B cell (primary cell): ENCODE measurements around the gene PPP1R16B.

Experiments used
- CTCF ChIP-seq: fragments of 200-600 bp; IDR thresholded peaks from one replicate; pipeline ENCODE4 v1.8.0; 2022; ENCODE audit warnings: antibody characterized with exemption, mild to moderate bottlenecking
- EZH2 ChIP-seq: IDR thresholded peaks from 2 replicates; pipeline ENCODE4 v1.6.1; 2012; ENCODE audit warnings: borderline replicate concordance, low read depth, mild to moderate bottlenecking, moderate library complexity, low read length; ENCODE audit not compliant: insufficient read depth, poor library complexity, severe bottlenecking

- TF ChIP-seq CTCF (no peak), EZH2 (no peak)
These were observed 26.6 kb downstream of the PPP1R16B start for GRCh38 chr20:38831995-38832620.
